ENCODE results near the gene C4BPB. TPM values are rescaled to one million over a fixed set of nuclear protein-coding genes. Genes with fewer than 3 reads are reported as not detected.
"Not testable (repeated sequence)": the region's sequence is repeated elsewhere in the genome, so short reads cannot be mapped to it uniquely, and the experiment has no call there.

The C4BPB gene
- total RNA-seq, result 0.71 TPM
- 1.1 TPM for polyA plus RNA-seq
- long read RNA-seq, donor 1, partial matches to known transcripts, result 0 of 1 reads
- long read RNA-seq, donor 1, other reads (novel, unspliced or antisense), result 0 of 1 reads
- long read RNA-seq, donor 2, partial matches to known transcripts, result 0 of 3 reads
- long read RNA-seq, donor 2, other reads (novel, unspliced or antisense), result 0 of 3 reads
- long read RNA-seq, donor 3, partial matches to known transcripts, result 0 of 2 reads
- long read RNA-seq, donor 3, other reads (novel, unspliced or antisense), result 0 of 2 reads
- long read RNA-seq, donor 4, result 0 reads
- long read RNA-seq, donor 5, result 0 reads
- long read RNA-seq, donor 6, partial matches to known transcripts, result 0 of 2 reads
- long read RNA-seq, donor 6, other reads (novel, unspliced or antisense), result 0 of 2 reads
- long read RNA-seq, donor 7, result 0 reads
- long read RNA-seq, donor 8, result 0 reads
- long read RNA-seq, donor 9, result 0 reads
- long read RNA-seq, donor 10, partial matches to known transcripts, result 0 of 1 reads
- long read RNA-seq, donor 10, other reads (novel, unspliced or antisense), result 0 of 1 reads

GRCh38 chr1:207088701-207089626, at the start of gene C4BPB:
Gene C4BPB (plus strand): TSS chr1:207088860. CDS start chr1:207089532, 672 bp downstream.
- DNase-seq (ENCODE audit: low read depth in 6 of 9, low spot score in 9 of 9), result peak in 5 of 9 donors; percentile 27 to 74 (median 35)
- H3K4me1 ChIP-seq (ENCODE audit: control insufficient read depth in 2 of 2, insufficient read depth in 2 of 2, low read length in 2 of 2), result peaks cover 14 to 30% of the 10 kb centered on the region in 2 donors
- peak within 1 kb of the TSS; percentile 3 to 25 for H3K27ac ChIP-seq (ENCODE audit: low read depth in 1 of 2, low read length in 1 of 2)
- no peaks in the 10 kb centered on the region for H3K27me3 ChIP-seq (ENCODE audit: control insufficient read depth in 2 of 2, insufficient read depth in 1 of 2, low read length in 1 of 2)
- H3K9me3 ChIP-seq (ENCODE audit: control insufficient read depth in 2 of 2, insufficient read depth in 1 of 2, low read length in 1 of 2), result no peaks in the 10 kb centered on the region
- WGBS, result 41% methylated on average over 9 of the region's 9 CpGs
- no peaks in the 10 kb centered on the region for H3K36me3 ChIP-seq (ENCODE audit: control insufficient read depth in 2 of 2, insufficient read depth in 2 of 2, low read length in 1 of 2)
- H3K4me3 ChIP-seq (ENCODE audit: low read length in 2 of 2), result peak within 1 kb of the TSS in 1 of 2 donors; percentile 4

- Histone ChIP-seq H3K27ac (ENCODE audit: low read depth in 1 of 2, low read length in 1 of 2) (no peak overlapping the region), H3K27me3 (ENCODE audit: control insufficient read depth in 2 of 2, insufficient read depth in 1 of 2, low read length in 1 of 2) (no peaks in the 10 kb centered on the region), H3K4me1 (ENCODE audit: control insufficient read depth in 2 of 2, insufficient read depth in 2 of 2, low read length in 2 of 2) (no peaks in the 10 kb centered on the region), H3K9me3 (ENCODE audit: control insufficient read depth in 2 of 2, insufficient read depth in 1 of 2, low read length in 1 of 2) (no peaks in the 10 kb centered on the region), H3K4me3 (ENCODE audit: low read length in 2 of 2) (no peak overlapping the region), H3K36me3 (ENCODE audit: control insufficient read depth in 2 of 2, insufficient read depth in 2 of 2, low read length in 1 of 2) (peaks cover 0 to 4% of the 10 kb centered on the region in 2 donors)
- WGBS, result 98% methylated on average over 4 of the region's 4 CpGs
- DNase-seq (ENCODE audit: low read depth in 6 of 9, low spot score in 9 of 9), result no peak
Observed at GRCh38 chr1:207039380-207040180, 49.1 kb upstream of the C4BPB start.

GRCh38 chr1:207040181-207040533, 48.5 kb upstream of the C4BPB start:
- Histone ChIP-seq H3K9me3 (ENCODE audit: control insufficient read depth in 2 of 2, insufficient read depth in 1 of 2, low read length in 1 of 2) (no peaks in the 10 kb centered on the region), H3K27me3 (ENCODE audit: control insufficient read depth in 2 of 2, insufficient read depth in 1 of 2, low read length in 1 of 2) (no peaks in the 10 kb centered on the region), H3K4me1 (ENCODE audit: control insufficient read depth in 2 of 2, insufficient read depth in 2 of 2, low read length in 2 of 2) (no peaks in the 10 kb centered on the region), H3K27ac (ENCODE audit: low read depth in 1 of 2, low read length in 1 of 2) (no peak overlapping the region), H3K36me3 (ENCODE audit: control insufficient read depth in 2 of 2, insufficient read depth in 2 of 2, low read length in 1 of 2) (peaks cover 0 to 4% of the 10 kb centered on the region in 2 donors), H3K4me3 (ENCODE audit: low read length in 2 of 2) (no peak overlapping the region)
- WGBS, result 94% methylated on average over 3 of the region's 3 CpGs
- no peak for DNase-seq (ENCODE audit: low read depth in 6 of 9, low spot score in 9 of 9)

GRCh38 chr1:207041397-207041796, 47.3 kb upstream of the C4BPB start:
- not testable (repeated sequence) for H3K36me3 ChIP-seq (ENCODE audit: control insufficient read depth in 2 of 2, insufficient read depth in 2 of 2, low read length in 1 of 2); H3K27ac ChIP-seq (ENCODE audit: low read depth in 1 of 2, low read length in 1 of 2); H3K4me3 ChIP-seq (ENCODE audit: low read length in 2 of 2); H3K9me3 ChIP-seq (ENCODE audit: control insufficient read depth in 2 of 2, insufficient read depth in 1 of 2, low read length in 1 of 2); H3K27me3 ChIP-seq (ENCODE audit: control insufficient read depth in 2 of 2, insufficient read depth in 1 of 2, low read length in 1 of 2); H3K4me1 ChIP-seq (ENCODE audit: control insufficient read depth in 2 of 2, insufficient read depth in 2 of 2, low read length in 2 of 2); DNase-seq (ENCODE audit: low read depth in 6 of 9, low spot score in 9 of 9)
- WGBS, result 94% methylated on average over 2 of the region's 2 CpGs

- peaks cover 0 to 3% of the 10 kb centered on the region in 2 donors for H3K4me1 ChIP-seq (ENCODE audit: control insufficient read depth in 2 of 2, insufficient read depth in 2 of 2, low read length in 2 of 2)
- no peaks in the 10 kb centered on the region for H3K9me3 ChIP-seq (ENCODE audit: control insufficient read depth in 2 of 2, insufficient read depth in 1 of 2, low read length in 1 of 2)
- no peak for DNase-seq (ENCODE audit: low read depth in 6 of 9, low spot score in 9 of 9)
- no peak overlapping the region for H3K27ac ChIP-seq (ENCODE audit: low read depth in 1 of 2, low read length in 1 of 2)
- no peaks in the 10 kb centered on the region for H3K27me3 ChIP-seq (ENCODE audit: control insufficient read depth in 2 of 2, insufficient read depth in 1 of 2, low read length in 1 of 2)
- WGBS, result 96% methylated on average over 2 of the region's 2 CpGs
- H3K36me3 ChIP-seq (ENCODE audit: control insufficient read depth in 2 of 2, insufficient read depth in 2 of 2, low read length in 1 of 2), result peaks cover 4 to 29% of the 10 kb centered on the region in 2 donors
- H3K4me3 ChIP-seq (ENCODE audit: low read length in 2 of 2), result no peak overlapping the region
Observed at GRCh38 chr1:207045453-207045852, 43.2 kb upstream of the C4BPB start.

GRCh38 chr1:207047505-207047904, 41.2 kb upstream of the C4BPB start:
- Histone ChIP-seq H3K36me3 (ENCODE audit: control insufficient read depth in 2 of 2, insufficient read depth in 2 of 2, low read length in 1 of 2) (peaks cover 4 to 29% of the 10 kb centered on the region in 2 donors), H3K4me3 (ENCODE audit: low read length in 2 of 2) (no peak overlapping the region), H3K27me3 (ENCODE audit: control insufficient read depth in 2 of 2, insufficient read depth in 1 of 2, low read length in 1 of 2) (no peaks in the 10 kb centered on the region), H3K9me3 (ENCODE audit: control insufficient read depth in 2 of 2, insufficient read depth in 1 of 2, low read length in 1 of 2) (no peaks in the 10 kb centered on the region), H3K4me1 (ENCODE audit: control insufficient read depth in 2 of 2, insufficient read depth in 2 of 2, low read length in 2 of 2) (peaks cover 10 to 18% of the 10 kb centered on the region in 2 donors), H3K27ac (ENCODE audit: low read depth in 1 of 2, low read length in 1 of 2) (no peak overlapping the region)
- no peak for DNase-seq (ENCODE audit: low read depth in 6 of 9, low spot score in 9 of 9)
- 100% methylated on average over 1 of the region's 1 CpG for WGBS

- Histone ChIP-seq H3K9me3 (ENCODE audit: control insufficient read depth in 2 of 2, insufficient read depth in 1 of 2, low read length in 1 of 2) (no peaks in the 10 kb centered on the region), H3K27ac (ENCODE audit: low read depth in 1 of 2, low read length in 1 of 2) (no peak overlapping the region), H3K27me3 (ENCODE audit: control insufficient read depth in 2 of 2, insufficient read depth in 1 of 2, low read length in 1 of 2) (peaks cover 0 to under 1% of the 10 kb centered on the region in 2 donors), H3K4me1 (ENCODE audit: control insufficient read depth in 2 of 2, insufficient read depth in 2 of 2, low read length in 2 of 2) (peaks cover 10 to 21% of the 10 kb centered on the region in 2 donors), H3K4me3 (ENCODE audit: low read length in 2 of 2) (peak overlapping the region in 1 of 2 donors; percentile 6), H3K36me3 (ENCODE audit: control insufficient read depth in 2 of 2, insufficient read depth in 2 of 2, low read length in 1 of 2) (peaks cover 4 to 29% of the 10 kb centered on the region in 2 donors)
- 89% methylated on average over 6 of the region's 6 CpGs for WGBS
- no peak for DNase-seq (ENCODE audit: low read depth in 6 of 9, low spot score in 9 of 9)
Observed at GRCh38 chr1:207048041-207048440, 40.6 kb upstream of the C4BPB start.

- no peak for DNase-seq (ENCODE audit: low read depth in 6 of 9, low spot score in 9 of 9)
- Histone ChIP-seq H3K4me3 (ENCODE audit: low read length in 2 of 2) (no peak overlapping the region), H3K27me3 (ENCODE audit: control insufficient read depth in 2 of 2, insufficient read depth in 1 of 2, low read length in 1 of 2) (peaks cover 0 to 6% of the 10 kb centered on the region in 2 donors), H3K36me3 (ENCODE audit: control insufficient read depth in 2 of 2, insufficient read depth in 2 of 2, low read length in 1 of 2) (peaks cover 4 to 25% of the 10 kb centered on the region in 2 donors), H3K4me1 (ENCODE audit: control insufficient read depth in 2 of 2, insufficient read depth in 2 of 2, low read length in 2 of 2) (peaks cover 10 to 28% of the 10 kb centered on the region in 2 donors), H3K27ac (ENCODE audit: low read depth in 1 of 2, low read length in 1 of 2) (no peak overlapping the region), H3K9me3 (ENCODE audit: control insufficient read depth in 2 of 2, insufficient read depth in 1 of 2, low read length in 1 of 2) (no peaks in the 10 kb centered on the region)
- WGBS, result 95% methylated on average over 4 of the region's 4 CpGs
Observed at GRCh38 chr1:207049054-207049453, 39.6 kb upstream of the C4BPB start.
